Measurements from ENCODE around the gene ARSG. TPM values are rescaled to one million over a fixed set of nuclear protein-coding genes. Genes with fewer than 3 reads are reported as not detected.

Gene ARSG
- total and polyA plus RNA-seq, 2 of the 13 experiments (the other 11 are each of a cell fraction or from before 2014, with no cell fraction given), result 3.7 to 15.2 TPM

- TF ChIP-seq ZNF770 (CRISPR knock-in tag; IDR thresholded peaks at IDR 0.05), result 0 out of 2 replicates have a peak, but pooled peaks have one; percentile 6
- no peak for TF ChIP-seq RBAK (CRISPR knock-in tag; IDR thresholded peaks at IDR 0.05)
- TF ChIP-seq RFX5 (IDR thresholded peaks at IDR 0.05; ENCODE audit: low read depth, low read length), result 0 out of 2 replicates have a peak, but pooled peaks have one; percentile 39
- TF ChIP-seq, protein P1, sequence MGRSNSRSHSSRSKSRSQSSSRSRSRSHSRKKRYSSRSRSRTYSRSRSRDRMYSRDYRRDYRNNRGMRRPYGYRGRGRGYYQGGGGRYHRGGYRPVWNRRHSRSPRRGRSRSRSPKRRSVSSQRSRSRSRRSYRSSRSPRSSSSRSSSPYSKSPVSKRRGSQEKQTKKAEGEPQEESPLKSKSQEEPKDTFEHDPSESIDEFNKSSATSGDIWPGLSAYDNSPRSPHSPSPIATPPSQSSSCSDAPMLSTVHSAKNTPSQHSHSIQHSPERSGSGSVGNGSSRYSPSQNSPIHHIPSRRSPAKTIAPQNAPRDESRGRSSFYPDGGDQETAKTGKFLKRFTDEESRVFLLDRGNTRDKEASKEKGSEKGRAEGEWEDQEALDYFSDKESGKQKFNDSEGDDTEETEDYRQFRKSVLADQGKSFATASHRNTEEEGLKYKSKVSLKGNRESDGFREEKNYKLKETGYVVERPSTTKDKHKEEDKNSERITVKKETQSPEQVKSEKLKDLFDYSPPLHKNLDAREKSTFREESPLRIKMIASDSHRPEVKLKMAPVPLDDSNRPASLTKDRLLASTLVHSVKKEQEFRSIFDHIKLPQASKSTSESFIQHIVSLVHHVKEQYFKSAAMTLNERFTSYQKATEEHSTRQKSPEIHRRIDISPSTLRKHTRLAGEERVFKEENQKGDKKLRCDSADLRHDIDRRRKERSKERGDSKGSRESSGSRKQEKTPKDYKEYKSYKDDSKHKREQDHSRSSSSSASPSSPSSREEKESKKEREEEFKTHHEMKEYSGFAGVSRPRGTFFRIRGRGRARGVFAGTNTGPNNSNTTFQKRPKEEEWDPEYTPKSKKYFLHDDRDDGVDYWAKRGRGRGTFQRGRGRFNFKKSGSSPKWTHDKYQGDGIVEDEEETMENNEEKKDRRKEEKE (IDR thresholded peaks at IDR 0.05), result no peak
- peak; percentile 31; the same call in 1 of the 2 replicates for TF ChIP-seq KAT2B (IDR thresholded peaks at IDR 0.05; ENCODE audit: borderline replicate concordance, low read depth, low read length)
- peak; percentile 40; the same call in 1 of the 2 replicates for TF ChIP-seq TCF7 (IDR thresholded peaks at IDR 0.05; ENCODE audit: low read depth)
- TF ChIP-seq, protein P2, sequence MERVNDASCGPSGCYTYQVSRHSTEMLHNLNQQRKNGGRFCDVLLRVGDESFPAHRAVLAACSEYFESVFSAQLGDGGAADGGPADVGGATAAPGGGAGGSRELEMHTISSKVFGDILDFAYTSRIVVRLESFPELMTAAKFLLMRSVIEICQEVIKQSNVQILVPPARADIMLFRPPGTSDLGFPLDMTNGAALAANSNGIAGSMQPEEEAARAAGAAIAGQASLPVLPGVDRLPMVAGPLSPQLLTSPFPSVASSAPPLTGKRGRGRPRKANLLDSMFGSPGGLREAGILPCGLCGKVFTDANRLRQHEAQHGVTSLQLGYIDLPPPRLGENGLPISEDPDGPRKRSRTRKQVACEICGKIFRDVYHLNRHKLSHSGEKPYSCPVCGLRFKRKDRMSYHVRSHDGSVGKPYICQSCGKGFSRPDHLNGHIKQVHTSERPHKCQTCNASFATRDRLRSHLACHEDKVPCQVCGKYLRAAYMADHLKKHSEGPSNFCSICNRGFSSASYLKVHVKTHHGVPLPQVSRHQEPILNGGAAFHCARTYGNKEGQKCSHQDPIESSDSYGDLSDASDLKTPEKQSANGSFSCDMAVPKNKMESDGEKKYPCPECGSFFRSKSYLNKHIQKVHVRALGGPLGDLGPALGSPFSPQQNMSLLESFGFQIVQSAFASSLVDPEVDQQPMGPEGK (CRISPR knock-in tag; IDR thresholded peaks at IDR 0.05), result peak; percentile 70
- TF ChIP-seq GABPA (IDR thresholded peaks at IDR 0.05; ENCODE audit: low read depth, low read length), result no peak
- peak; percentile 83 for TF ChIP-seq GABPA (CRISPR knock-in tag; IDR thresholded peaks at IDR 0.05; ENCODE audit: low read depth)
- TF ChIP-seq, protein P3, sequence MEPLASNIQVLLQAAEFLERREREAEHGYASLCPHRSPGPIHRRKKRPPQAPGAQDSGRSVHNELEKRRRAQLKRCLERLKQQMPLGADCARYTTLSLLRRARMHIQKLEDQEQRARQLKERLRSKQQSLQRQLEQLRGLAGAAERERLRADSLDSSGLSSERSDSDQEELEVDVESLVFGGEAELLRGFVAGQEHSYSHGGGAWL (CRISPR knock-in tag; IDR thresholded peaks at IDR 0.05), result 0 out of 2 replicates have a peak, but pooled peaks have one; percentile 37
- TF ChIP-seq SALL1 (CRISPR knock-in tag; IDR thresholded peaks at IDR 0.05), result peak; percentile 73
- TF ChIP-seq KLF9 (CRISPR knock-in tag; IDR thresholded peaks at IDR 0.05; ENCODE audit: low read depth), result peak; percentile 76; the same call in 1 of the 2 replicates
- TF ChIP-seq ZMYM4 (CRISPR knock-in tag; IDR thresholded peaks at IDR 0.05), result peak; percentile 72
- TF ChIP-seq, protein P4, sequence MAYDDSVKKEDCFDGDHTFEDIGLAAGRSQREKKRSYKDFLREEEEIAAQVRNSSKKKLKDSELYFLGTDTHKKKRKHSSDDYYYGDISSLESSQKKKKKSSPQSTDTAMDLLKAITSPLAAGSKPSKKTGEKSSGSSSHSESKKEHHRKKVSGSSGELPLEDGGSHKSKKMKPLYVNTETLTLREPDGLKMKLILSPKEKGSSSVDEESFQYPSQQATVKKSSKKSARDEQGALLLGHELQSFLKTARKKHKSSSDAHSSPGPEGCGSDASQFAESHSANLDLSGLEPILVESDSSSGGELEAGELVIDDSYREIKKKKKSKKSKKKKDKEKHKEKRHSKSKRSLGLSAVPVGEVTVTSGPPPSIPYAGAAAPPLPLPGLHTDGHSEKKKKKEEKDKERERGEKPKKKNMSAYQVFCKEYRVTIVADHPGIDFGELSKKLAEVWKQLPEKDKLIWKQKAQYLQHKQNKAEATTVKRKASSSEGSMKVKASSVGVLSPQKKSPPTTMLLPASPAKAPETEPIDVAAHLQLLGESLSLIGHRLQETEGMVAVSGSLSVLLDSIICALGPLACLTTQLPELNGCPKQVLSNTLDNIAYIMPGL (CRISPR knock-in tag; IDR thresholded peaks at IDR 0.05; ENCODE audit: borderline replicate concordance in 1 of 2, low read depth in 1 of 2), result peak in 1 of 2 experiments; percentile 70; a peak in 1 of 4 replicates
- no peak for TF ChIP-seq ZBTB37 (CRISPR knock-in tag; IDR thresholded peaks at IDR 0.05)
- no peak for TF ChIP-seq KMT2B (CRISPR knock-in tag; IDR thresholded peaks at IDR 0.05)
- 0 out of 2 replicates have a peak, but pooled peaks have one; percentile 47 for TF ChIP-seq KLF6 (CRISPR knock-in tag; IDR thresholded peaks at IDR 0.05)
- no peak for TF ChIP-seq ZNF543 (CRISPR knock-in tag; IDR thresholded peaks at IDR 0.05)
Observed at GRCh38 chr17:68318103-68318991, 27.1 kb downstream of the ARSG start (continued).
